DMS153 treated with DMSO at 0.1 percent for 48 hours (cell line): ENCODE measurements around the gene PRR36.
"Not testable (repeated sequence)": the region's sequence is repeated elsewhere in the genome, so short reads cannot be mapped to it uniquely, and the experiment has no call there.

ENCODE experiments used
- DNase-seq: peaks from one replicate; lab custom pipeline; 2025; ENCODE audit not compliant: unreplicated experiment; lab: John Stamatoyannopoulos, UW

The PRR36 gene

GRCh38 chr19:7899751-7900378, 25.7 kb upstream of the PRR36 start:
- DNase-seq: no peak

DNA sequence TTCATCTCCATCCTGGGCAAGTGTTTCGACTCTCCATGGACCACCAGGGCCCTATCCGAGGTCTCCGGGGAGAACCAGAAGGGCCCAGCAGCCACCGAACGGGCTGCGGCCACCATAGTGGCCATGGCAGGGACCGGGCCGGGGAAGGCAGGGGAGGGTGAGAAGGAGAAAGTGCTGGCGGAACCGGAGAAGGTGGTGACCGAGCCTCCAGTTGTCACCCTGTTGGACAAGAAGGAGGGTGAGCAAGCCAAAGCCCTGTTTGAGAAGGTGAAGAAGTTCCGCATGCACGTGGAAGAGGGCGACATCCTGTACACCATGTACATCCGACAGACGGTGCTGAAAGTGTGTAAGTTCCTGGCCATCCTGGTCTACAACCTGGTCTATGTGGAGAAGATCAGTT, 24.8 kb upstream of the PRR36 start:
- DNase-seq: no peak

GRCh38 chr19:7897292-7897691, 23.1 kb upstream of the PRR36 start:
- no peak for DNase-seq

GRCh38 chr19:7895565-7895964, 21.4 kb upstream of the PRR36 start:
- DNase-seq: no peak

DNA sequence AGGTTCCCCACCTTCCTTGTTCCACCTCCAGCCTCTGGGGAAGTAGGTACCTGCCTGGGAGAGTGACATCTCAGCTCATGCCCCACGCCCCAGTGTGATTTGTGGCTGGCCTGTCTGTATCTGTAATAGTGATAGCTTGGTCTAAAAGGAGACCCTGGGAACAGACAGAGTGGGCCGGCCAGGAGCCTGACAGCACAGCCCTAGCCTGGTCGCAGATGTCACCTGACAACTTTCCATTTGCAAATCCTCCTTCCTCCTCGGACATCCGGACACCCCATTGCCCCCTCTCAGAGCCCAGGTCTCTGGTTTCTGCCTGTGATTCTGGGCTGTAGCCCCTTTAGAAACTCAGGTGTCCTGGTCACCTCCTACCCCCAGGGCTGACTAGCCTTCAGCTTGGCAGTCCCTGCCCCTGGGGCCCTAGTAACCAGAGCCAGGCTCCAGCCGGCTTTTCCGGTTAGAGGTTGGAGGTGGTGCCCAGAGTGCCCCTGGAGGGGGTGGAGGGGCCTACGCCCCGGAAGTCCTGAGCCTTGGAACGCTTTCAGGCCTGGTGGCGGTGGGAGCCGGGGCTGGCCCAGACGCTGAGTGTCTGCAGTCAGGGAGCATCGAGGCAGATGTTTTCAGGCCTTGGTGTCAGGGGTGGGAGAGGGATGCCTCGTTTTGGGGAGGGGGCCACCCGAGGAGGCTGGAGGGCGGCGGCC, 20.6 kb upstream of the PRR36 start:
- DNase-seq: no peak

DNA sequence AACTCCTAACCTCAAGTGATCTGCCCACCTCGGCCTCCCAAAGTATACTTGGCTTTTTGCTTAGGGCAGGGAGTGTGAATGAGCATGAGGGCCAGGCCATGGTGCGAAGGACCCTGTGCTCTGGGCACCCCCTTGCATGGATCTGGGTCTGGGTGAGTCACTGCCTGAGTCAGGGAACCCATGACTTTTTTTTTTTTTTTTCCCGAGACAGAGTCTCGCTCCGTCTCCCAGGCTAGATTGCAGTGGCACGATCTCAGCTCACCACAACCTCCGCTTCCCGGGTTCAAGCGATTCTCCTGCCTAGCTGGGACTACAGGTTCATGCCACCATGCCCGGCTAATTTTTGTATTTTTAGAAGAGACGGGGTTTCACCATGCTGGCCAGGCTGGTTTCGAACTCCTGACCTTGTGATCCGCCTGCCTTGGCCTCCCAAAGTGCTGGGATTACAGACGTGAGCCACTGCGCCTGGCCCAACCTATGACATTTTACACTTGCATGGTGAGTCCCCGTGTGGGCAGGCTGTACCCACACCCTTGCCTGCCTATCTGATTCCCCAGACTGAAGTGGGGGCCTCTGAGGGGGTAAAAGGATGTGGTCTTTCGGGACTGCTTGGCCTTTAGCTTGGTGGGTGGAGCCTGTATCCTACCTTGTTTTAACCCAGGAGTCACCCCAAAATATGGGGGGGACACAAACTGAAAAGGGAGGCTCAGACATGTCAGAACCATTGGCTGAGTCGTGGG, 19.3 kb upstream of the PRR36 start:
- DNase-seq: not testable (repeated sequence)

- no peak for DNase-seq
These were observed 14.6 kb upstream of the PRR36 start for GRCh38 chr19:7888826-7889217.

DNA sequence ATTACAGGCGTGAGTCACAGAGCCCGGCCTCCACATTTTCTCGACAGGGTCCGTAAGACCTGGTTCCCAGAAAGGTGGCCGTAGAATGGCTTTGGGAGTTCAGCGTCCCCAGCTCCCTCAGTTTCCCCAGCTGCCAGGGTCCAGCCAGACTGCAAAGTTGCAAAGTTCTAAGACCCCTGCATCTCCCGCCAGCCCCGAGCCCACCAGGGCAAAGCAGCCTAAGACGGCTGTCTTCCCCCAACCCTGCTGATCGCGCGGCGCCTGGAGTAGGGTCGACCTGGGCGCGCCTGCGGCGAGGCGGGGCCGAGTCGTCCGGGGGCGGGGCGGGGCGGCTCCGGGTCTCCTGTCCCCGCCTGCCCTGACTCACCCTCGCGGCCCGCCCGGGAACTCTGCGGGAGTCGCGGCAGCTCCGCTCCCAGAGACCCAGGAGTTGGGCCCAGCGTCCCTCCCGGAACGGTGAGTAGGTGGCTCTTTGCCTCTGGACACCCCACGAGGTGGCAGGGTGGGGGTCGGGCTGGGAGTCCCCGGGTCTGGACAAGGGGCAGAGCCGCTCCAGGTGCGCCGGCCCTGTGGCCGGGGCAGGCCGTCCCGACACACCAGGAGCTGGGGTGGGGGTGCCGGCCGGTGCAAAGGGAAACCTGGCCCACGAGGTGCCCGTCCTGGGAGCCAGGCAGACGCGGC, 14.1 kb upstream of the PRR36 start, which contains the start of gene LRRC8E:
Gene LRRC8E, plus strand, starts transcription at position 366 of the 681 bp plus-strand sequence. CDS start 7,094 bp downstream, outside the sequence.
- no peak for DNase-seq

DNA sequence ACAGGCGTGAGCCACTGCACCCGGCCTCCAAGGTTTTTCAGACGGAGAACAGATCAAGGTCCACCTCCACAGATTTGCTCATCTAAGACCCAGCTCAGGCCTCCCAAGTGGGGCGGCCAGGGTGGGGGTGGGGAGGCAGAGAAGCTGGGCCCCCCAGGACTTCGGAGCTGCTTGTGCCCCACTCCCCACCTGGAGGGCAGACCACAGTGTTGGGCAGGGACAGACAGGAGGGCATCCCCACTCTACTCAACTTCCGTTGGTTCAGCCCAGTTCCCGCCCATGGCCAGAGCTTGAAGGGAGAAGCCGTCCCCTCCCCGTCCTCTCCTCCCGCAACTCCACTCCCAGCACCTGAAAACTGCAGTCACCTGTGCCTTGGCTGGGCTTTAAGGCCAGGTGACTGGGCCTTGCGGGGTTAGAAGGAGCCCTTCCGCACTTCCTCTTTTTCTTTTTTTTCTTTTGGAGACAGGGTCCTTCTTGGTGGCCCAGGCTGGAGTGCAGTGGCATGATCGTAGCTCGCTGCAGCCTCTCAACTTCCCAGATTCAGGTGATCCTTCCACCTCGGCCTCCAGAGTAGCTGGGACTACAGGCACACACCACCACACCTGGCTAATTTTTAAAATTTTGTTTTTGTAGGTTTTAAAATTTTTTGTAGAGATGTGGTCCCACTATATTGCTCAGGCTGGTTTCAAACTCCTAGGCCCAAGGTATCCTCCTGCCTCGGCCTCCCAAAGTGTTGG, 13.4 kb upstream of the PRR36 start:
- DNase-seq: no peak

DNA sequence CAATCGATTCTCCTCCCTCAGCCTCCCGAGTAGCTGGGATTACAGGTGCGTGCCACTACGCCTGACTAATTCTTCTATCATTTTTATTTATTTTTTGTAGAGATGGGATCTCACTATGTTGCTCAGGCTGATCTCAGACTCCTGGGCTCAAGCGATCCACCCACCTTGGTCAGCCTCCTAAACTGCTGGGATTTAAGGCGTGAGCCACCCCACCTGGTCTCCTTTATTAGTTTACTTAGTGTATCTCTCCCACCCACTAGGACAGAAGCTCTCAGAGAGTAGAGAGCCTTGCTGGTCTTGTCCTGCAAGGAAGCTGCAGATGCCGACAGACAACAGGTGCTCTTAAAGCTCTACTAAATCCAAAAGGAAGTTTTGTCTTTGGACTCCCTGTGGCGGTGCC, 11.6 kb upstream of the PRR36 start:
- DNase-seq: no peak

- DNase-seq: no peak
These were observed 9.8 kb upstream of the PRR36 start for GRCh38 chr19:7883796-7884570.

DNA sequence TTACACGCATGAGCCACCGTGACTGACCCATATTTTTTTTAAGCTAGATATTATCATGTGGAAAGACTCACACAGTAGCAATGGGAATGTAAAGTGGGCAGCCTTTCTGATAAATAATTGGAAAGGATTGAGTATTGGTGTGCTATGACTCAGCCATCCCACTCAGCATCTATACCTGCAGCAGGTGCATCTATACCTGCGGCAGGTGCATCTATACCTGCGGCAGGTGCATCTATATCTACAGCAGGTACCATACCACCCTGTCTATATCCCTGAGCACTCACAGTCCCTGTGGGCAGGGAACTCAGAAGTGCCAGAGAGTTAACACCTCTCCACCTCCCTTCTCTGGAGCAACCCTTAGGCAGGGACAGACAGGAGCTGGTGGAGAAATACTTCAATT, 8.9 kb upstream of the PRR36 start:
- no peak for DNase-seq

DNA sequence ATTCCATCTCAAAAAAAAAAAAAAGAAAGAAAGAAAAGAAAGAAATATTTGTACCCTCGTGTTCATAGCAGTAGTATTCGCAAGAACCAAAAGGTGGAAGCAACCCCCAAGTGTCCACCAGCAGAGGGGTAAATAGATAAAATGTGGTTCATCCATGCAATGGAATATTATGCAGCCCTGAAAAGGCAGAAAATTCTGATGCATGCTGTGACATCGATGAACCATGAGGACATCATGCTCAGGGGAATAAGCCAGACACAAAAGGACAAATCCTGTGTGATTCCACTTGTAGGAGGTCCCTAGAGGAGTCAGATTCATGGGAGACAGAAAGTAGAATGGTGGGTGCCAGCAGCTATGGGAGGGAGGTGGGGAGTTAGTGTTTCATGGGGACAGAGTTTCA, 7.7 kb upstream of the PRR36 start:
- DNase-seq: no peak

DNA sequence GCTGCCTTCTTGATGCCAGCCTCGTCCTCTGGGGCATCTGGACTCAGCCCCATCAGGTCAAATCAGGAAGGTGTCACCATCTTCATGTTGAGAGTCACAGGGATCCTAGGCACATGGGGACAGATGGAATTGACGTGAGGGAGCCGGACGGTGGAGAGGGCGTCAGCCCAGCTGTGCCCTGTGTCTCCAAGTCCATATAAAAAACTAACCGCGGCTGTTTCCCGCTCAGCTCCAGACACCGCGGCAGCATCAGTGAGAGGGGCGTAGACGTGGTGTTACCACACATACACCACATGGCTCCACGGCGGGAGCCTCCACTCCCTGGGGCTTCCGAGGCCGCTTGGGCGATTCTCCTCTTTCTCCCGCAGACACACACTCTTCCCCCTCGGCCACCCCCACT, 5.6 kb upstream of the PRR36 start:
- DNase-seq: no peak

DNA sequence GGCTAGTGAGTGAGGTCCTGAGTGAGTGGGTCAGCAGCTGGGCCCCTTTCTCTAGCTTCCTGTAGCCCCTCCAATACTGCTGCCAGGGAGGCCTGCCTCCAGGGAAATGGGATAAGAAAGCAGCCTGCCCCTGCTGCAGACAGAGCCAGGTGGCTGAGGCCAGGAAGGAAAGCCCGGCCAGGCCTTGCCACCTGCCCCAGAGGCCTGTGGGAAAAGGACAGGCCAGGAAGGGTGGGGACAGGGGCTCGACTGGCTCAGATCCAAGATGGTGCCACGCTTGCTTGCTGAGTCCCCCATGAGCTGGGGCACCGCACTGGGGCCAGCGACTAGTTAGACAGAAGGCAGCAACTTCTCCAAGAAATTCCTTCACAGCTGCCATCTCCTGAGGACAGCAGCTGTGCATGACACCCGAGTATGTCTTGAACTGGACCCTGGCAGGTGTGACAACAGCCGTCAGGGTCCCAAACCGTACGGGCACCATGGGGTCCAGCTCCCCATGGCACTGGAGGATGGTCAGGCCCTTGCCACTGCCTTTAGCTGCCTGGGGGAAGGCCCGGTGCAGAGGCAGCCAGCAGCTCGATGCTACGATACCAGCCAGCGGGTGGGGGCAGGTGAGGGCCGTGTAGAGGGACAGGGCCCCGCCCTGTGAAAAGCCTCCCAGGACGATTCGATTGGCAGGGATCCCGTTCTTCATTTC, 5.1 kb upstream of the PRR36 start:
- no peak for DNase-seq

- DNase-seq: no peak
These were observed 3.2 kb upstream of the PRR36 start for GRCh38 chr19:7877249-7877836.

DNA sequence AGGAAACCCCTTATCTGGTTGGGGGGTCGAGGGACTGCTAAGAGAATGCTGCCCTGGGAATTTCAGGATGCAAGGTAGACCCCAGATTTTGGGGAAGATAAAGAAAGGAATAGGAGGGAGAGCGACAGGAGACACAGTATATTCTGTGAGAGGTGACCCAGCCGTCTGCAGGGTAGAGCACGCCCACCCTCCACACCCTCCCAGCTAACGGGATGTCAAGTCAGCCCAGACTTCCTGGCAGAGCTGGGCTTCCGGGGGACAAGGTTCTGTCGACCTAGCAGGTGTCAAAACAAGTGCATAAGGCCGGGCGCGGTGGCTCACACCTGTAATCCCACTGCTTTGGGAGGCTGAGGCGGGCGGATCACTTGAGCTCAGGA, 695 bp upstream of the PRR36 start:
- no peak for DNase-seq

DNA sequence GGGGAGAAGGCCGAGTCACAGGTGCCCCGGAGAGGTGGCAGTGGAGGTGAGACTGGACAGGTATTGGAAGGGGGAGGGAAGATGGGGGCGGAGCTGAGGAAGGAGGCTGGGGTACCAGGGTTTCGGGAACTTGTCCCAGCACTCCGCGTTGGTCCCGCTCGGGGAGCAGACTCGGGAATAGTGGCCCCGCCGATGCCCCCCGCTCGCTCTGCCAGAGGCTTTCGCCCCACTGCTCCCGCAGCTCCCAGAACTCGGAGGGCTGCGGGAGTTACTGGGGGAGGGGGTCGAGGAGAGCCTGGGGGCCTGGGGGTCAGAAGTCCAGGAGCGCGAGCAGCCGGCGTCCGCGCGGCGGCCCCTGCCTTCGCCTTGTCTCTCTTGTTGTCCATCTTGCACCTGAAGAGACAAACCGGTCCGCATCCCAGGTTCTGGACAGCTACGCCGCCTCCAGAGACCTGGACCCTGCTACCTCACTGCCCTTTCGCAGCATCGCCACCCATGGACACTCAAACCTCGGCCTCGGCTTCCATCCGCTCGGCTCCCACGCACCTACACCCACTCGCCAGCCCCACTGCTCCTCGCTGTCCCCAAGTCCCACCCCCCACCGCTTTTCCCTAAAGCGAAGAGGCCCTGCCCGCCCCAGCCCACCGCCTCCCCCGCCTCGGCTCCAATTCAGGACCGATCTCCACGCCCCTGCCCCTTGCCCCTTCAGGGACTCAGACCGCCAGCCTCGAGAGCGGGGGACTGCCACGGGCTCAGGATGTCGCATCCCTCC, 700 bp downstream of the PRR36 start:
- DNase-seq: no peak
